Naive thymus-derived CD8-positive, alpha-beta T cell (primary cell): Measurements from ENCODE around the gene C1RL. TPM values are rescaled to one million over a fixed set of nuclear protein-coding genes. Genes with fewer than 3 reads are reported as not detected.
A peak's percentile ranks its signal among the peaks of the same experiment; 100 is the strongest.

ENCODE experiments used
- ATAC-seq, 2 donors: fragments of 150-1000 bp; cut with Tn5 transposase in 1 of 2; sonication (Bioruptor Pico), chemical (Tn5 transposase) in 1 of 2; 1 replicate in 1 of 2; 2 replicates in 1 of 2; pipeline ENCODE4 v1.10.0; 2021; ENCODE audit warnings: mild to moderate bottlenecking in 2 of 2, moderate library complexity in 2 of 2
- POLR2A ChIA-PET: fragments of 350-600 bp; sonication (Branson Sonifier 250); formaldehyde crosslinking; loops from one replicate; lab custom pipeline; 2021; ENCODE audit warnings: antibody characterized with exemption; lab: Charles Lee
- DNase-seq, 10 donors: peaks; one replicate each; pipeline versions ENCODE4 v3.0.0 to v3.0.0-alpha.2; 2020 to 2022
- H3K27ac Mint-ChIP-seq, 10 donors: one replicate each; pipeline ENCODE4 v1.8.0; 2020 to 2022; ENCODE audit warnings: mild to moderate bottlenecking in 10 of 10, mixed read lengths in 10 of 10, moderate library complexity in 4 of 10, inconsistent platforms in 1 of 10
- H3K27me3 Mint-ChIP-seq, 5 donors: one replicate each; pipeline ENCODE4 v1.8.0; 2021 to 2022; ENCODE audit warnings: mixed read lengths in 5 of 5
- H3K36me3 Mint-ChIP-seq, 3 donors: one replicate each; pipeline ENCODE4 v1.8.0; 2020 to 2022; ENCODE audit warnings: mixed read lengths in 3 of 3, mild to moderate bottlenecking in 2 of 3, inconsistent platforms in 1 of 3
- H3K4me1 Mint-ChIP-seq, 4 donors: one replicate each; pipeline ENCODE4 v1.8.0; 2021 to 2022; ENCODE audit warnings: mixed read lengths in 4 of 4
- H3K4me3 Mint-ChIP-seq, 10 donors: one replicate each; pipeline ENCODE4 v1.8.0; 2020 to 2022; ENCODE audit warnings: mild to moderate bottlenecking in 10 of 10, mixed read lengths in 10 of 10, moderate library complexity in 6 of 10, inconsistent platforms in 1 of 10
- H3K9me3 Mint-ChIP-seq, 9 donors: one replicate each; pipeline ENCODE4 v1.8.0; 2020 to 2022; ENCODE audit warnings: mixed read lengths in 9 of 9, mild to moderate bottlenecking in 3 of 9, inconsistent platforms in 1 of 9, moderate library complexity in 1 of 9
- polyA plus RNA-seq, 3 donors: library from polyadenylated mRNA; unstranded; fragments of 300-500 nt; fragmentation: Illumina TruSeq; gene quantifications; one replicate each; pipeline ENCODE4 v1.2.3, GENCODE V29; 2021
- total RNA-seq, 8 experiments: library from RNA in 2 of 8; stranded (reverse) in 2 of 8; gene quantifications; one replicate each; pipeline ENCODE4 v1.2.3 and lab custom pipeline; 2021 to 2026

The C1RL gene
- total and polyA plus RNA-seq, 5 experiments from 2014 or later, result 3.7 to 24.1 (median 5.7) TPM

DNA sequence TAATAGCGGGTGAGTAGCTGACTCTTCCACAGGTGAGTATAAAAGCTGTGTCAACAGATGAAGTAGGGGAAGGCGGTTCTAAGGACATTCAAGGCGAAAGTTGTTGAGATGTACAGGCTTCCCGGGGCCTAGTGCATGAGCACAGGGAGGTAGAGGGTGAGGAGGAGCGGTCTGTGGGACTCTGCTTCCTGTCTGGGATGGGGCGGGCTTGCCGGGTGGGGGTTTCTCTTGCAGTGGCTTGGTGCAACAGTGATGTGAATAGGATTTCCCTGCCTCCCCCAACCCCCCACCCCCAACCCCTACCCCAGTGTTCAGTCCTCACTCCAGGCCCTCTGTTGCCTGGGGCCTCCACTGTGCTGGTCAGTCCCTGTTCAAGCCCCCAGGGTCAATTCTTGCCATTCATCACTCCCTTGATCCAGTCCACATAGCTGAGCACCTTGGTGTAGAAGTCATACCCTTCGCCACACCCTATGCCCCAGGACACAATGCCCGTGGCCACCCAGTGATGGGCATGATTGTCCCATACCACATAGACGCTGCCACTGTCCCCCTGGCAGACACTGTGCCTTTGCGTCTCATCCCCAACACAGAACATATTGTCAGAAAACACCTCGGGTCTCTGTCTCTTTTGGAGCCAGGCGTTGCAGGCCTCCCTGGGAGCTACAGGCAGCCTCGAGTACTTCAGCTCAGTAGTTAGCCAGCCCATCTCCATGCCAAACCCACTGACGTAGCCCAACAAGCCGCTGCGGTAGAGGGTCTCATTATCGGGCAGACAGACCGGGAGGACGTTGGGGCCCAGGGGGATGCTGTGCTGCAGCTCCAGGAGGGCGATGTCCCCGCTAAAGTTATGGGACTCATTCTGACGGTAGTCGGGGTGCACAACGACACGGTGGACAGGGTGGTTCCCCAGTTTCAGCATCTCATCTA lies 12.7 kb downstream of the C1RL start:
- peaks cover 0 to 17% (median 0%) of the 10 kb centered on the region in 3 donors for H3K36me3 Mint-ChIP-seq
- DNase-seq (no peak), ATAC-seq (no peak)
- H3K4me3 Mint-ChIP-seq, result no peak overlapping the region
- POLR2A ChIA-PET, result interaction anchor here (1.0 kb wide), 2 partner anchors 12 to 182 kb away, joined by 3 to 5 read pairs; partner anchors contain the start of gene ENO2
- no peaks in the 10 kb centered on the region for H3K9me3 Mint-ChIP-seq
- H3K27me3 Mint-ChIP-seq, result no peaks in the 10 kb centered on the region
- H3K4me1 Mint-ChIP-seq, result peaks cover 5 to 17% (median 13%) of the 10 kb centered on the region in 4 donors
- peak overlapping the region in 5 of 10 donors; percentile 27 to 86 (median 33) for H3K27ac Mint-ChIP-seq

GRCh38 chr12:7093892-7094291 lies 15.1 kb downstream of the C1RL start:
- H3K4me3 Mint-ChIP-seq, result peak overlapping the region in 1 of 10 donors; percentile 42
- no peaks in the 10 kb centered on the region for H3K27me3 Mint-ChIP-seq
- no peak for DNase-seq
- no peak for ATAC-seq
- H3K36me3 Mint-ChIP-seq, result peaks cover 0 to 6% (median 0%) of the 10 kb centered on the region in 3 donors
- no peaks in the 10 kb centered on the region for H3K9me3 Mint-ChIP-seq
- peak overlapping the region in 3 of 10 donors; percentile 8 to 55 (median 13) for H3K27ac Mint-ChIP-seq
- POLR2A ChIA-PET, result interaction anchor here (0.6 to 2.0 kb wide), 3 partner anchors 15 to 227 kb away, joined by 3 to 6 read pairs (median 4); partner anchors contain the start of gene C1RL
- H3K4me1 Mint-ChIP-seq, result peaks cover 3 to 17% (median 13%) of the 10 kb centered on the region in 4 donors

GRCh38 chr12:7093486-7093885 lies 15.5 kb downstream of the C1RL start:
- POLR2A ChIA-PET, result interaction anchor here (1.3 to 2.0 kb wide), 3 partner anchors 15 to 227 kb away, joined by 3 to 6 read pairs (median 3); partner anchors contain the start of gene C1RL
- Mint-ChIP-seq H3K4me3 (no peak overlapping the region), H3K27me3 (no peaks in the 10 kb centered on the region), H3K9me3 (no peaks in the 10 kb centered on the region), H3K4me1 (peaks cover 3 to 17% (median 13%) of the 10 kb centered on the region in 4 donors), H3K27ac (peak overlapping the region in 1 of 10 donors; percentile 55), H3K36me3 (peaks cover 0 to 4% (median 0%) of the 10 kb centered on the region in 3 donors)
- ATAC-seq (no peak), DNase-seq (no peak)

- Mint-ChIP-seq H3K36me3 (no peaks in the 10 kb centered on the region), H3K9me3 (no peaks in the 10 kb centered on the region), H3K4me3 (peak overlapping the region in 4 of 10 donors; percentile 32 to 86 (median 64)), H3K27ac (peak overlapping the region in 1 of 10 donors; percentile 67), H3K4me1 (peaks cover 3 to 17% (median 13%) of the 10 kb centered on the region in 4 donors), H3K27me3 (no peaks in the 10 kb centered on the region)
- DNase-seq, result no peak
- ATAC-seq, result no peak
- POLR2A ChIA-PET, result interaction anchor here (1.3 to 2.0 kb wide), 3 partner anchors 16 to 227 kb away, joined by 3 to 6 read pairs (median 3); partner anchors contain the start of gene C1RL
Observed at GRCh38 chr12:7092986-7093460, 16.0 kb downstream of the C1RL start.

GRCh38 chr12:7092229-7092985 lies 16.6 kb downstream of the C1RL start, which contains the start of gene C1R:
Gene C1R, minus strand, starts transcription at chr12:7092445. Its CDS starts 57 bp downstream, at chr12:7092388.
- Mint-ChIP-seq H3K4me1 (peaks cover 3 to 17% (median 13%) of the 10 kb centered on the region in 4 donors), H3K9me3 (no peaks in the 10 kb centered on the region)
- POLR2A ChIA-PET, result interaction anchor here (1.3 to 2.0 kb wide), 3 partner anchors 16 to 226 kb away, joined by 3 to 6 read pairs (median 3); partner anchors contain the start of gene C1RL

GRCh38 chr12:7091660-7092228 lies 17.3 kb downstream of the C1RL start:
- Mint-ChIP-seq H3K27me3 (no peaks in the 10 kb centered on the region), H3K27ac (peak overlapping the region; percentile 46 to 93 (median 75)), H3K36me3 (no peaks in the 10 kb centered on the region), H3K4me1 (peaks cover 3 to 17% (median 13%) of the 10 kb centered on the region in 4 donors), H3K9me3 (no peaks in the 10 kb centered on the region), H3K4me3 (peak overlapping the region; percentile 83 to 91 (median 86))
- ATAC-seq, result peak in 1 of 2 donors; percentile 18
- POLR2A ChIA-PET, result interaction anchor here (0.8 to 1.5 kb wide), 3 partner anchors 147 to 166 kb away, joined by 3 read pairs; partner anchors contain the start of genes C12orf57 and RNU7-1
- DNase-seq, result no peak

More at GRCh38 chr12:7092229-7092985, 16.6 kb downstream of the C1RL start, which contains the start of gene C1R:
- peak within 1 kb of the TSS; percentile 67 to 93 (median 77) for H3K27ac Mint-ChIP-seq
- no peaks in the 10 kb centered on the region for H3K27me3 Mint-ChIP-seq
- no peaks in the 10 kb centered on the region for H3K36me3 Mint-ChIP-seq
- ATAC-seq, result peak; percentile 74 to 88
- H3K4me3 Mint-ChIP-seq, result peak within 1 kb of the TSS; percentile 83 to 91 (median 86)
- peak; percentile 48 to 77 (median 64) for DNase-seq

DNA sequence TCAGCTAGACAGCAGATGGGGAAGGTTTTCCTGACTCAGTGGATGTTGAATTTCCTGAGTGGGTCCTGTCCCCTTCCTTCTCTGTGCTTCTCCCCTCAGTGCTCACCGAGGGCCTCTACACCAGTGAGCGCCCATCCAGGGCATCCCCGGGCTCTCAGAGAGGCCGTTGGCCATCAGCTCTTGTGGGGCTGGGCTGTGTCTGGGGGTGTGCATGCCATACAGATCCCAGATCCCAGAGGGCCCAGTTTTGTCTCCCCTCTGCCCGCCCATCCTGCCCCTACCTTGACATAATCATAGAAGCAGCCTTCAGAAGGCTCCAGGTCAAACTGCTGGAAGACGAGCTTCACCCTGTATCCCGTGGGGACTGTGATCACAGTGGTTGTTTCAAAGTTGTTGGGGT lies 17.8 kb downstream of the C1RL start:
- Mint-ChIP-seq H3K9me3 (no peaks in the 10 kb centered on the region), H3K27ac (peak overlapping the region in 2 of 10 donors; percentile 48 to 67), H3K36me3 (no peaks in the 10 kb centered on the region), H3K4me3 (peak overlapping the region in 7 of 10 donors; percentile 13 to 83 (median 34)), H3K27me3 (no peaks in the 10 kb centered on the region), H3K4me1 (peaks cover 3 to 17% (median 13%) of the 10 kb centered on the region in 4 donors)
- POLR2A ChIA-PET, result interaction anchor here (0.8 to 1.0 kb wide), 3 partner anchors 17 to 148 kb away, joined by 3 read pairs; partner anchors contain the start of genes C12orf57 and RNU7-1
- ATAC-seq (no peak), DNase-seq (no peak)

DNA sequence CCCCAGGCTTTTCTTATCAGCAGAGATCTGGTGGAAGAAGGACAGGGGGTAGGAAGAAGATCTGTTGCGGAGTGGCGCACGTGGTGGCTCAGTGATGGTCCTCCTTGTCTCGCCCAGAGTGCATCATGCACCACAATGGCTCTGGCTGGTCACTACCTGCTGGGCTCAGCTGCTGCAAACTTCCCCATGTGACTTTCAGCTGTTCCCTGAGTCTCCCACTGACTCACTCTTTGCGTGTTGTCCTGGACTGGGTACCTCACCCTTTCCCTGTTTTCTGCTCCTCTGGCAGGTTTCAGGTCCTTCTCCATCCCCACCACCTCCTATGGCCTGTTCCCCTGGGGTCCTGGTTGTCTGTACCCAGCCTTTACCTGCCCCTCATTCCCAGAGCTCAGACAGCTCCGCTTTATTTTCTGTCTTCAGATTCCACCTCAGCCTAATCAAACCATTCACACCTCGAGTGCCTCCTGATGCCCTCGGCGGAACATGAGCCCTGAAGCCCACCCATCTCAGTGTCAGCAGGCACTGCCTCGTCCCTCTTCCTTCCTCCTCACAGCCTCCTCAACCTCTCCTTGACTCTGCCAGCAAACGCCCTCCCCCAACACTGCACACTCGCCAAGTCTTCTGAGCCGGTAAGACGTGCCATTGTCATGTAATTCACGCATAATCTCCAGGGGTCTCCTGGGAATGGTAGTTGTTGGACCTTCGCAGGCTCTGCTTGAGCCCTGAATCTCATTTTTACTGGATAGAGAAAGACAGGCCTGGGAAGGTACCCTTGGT lies 18.6 kb downstream of the C1RL start:
- no peak for ATAC-seq

DNA sequence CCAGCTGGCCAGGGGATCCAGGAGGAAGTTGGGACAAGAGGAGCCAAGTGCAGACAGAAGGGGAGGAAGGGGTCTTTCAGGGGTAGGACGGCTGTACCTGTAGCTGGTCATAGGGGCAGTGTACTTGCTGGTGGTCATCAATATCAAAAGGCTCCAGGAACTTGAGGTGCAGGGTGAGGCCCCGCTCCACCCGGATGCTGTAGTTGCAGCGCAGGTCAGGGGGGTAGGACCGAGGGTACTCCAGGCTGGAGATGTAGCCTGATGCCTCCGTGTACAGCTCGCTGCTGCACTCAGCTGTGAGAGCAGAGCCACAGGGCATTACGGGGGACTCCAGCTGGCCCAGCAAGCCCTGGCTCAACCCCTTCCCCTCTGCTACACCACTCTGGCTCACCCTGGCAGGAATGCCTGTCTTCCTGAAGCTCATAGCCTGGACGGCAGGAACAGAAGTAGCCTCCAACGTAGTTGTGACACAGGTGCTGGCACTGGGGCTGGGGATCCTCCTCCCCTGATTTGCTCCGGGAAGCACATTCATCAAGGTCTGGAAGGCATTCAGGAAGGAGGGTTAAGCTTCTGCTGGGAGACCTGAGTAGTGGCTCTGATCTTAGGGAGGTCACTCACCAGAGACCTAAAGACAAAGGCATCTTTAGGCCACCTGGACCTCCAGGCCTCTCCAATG lies 19.7 kb downstream of the C1RL start:
- DNase-seq, result no peak
- Mint-ChIP-seq H3K27ac (peak overlapping the region in 2 of 10 donors; percentile 64 to 66), H3K4me3 (no peak overlapping the region), H3K36me3 (no peaks in the 10 kb centered on the region), H3K9me3 (no peaks in the 10 kb centered on the region), H3K4me1 (peaks cover 3 to 17% (median 12%) of the 10 kb centered on the region in 4 donors), H3K27me3 (no peaks in the 10 kb centered on the region)
- ATAC-seq, result no peak
- POLR2A ChIA-PET, result no interaction called here

More for the DNA sequence above, 18.6 kb downstream of the C1RL start:
- POLR2A ChIA-PET, result interaction anchor here (0.8 kb wide), 1 partner anchor 17 kb away, joined by 3 read pairs; no protein-coding TSS in a partner anchor
- H3K9me3 Mint-ChIP-seq, result no peaks in the 10 kb centered on the region
- H3K27ac Mint-ChIP-seq, result peak overlapping the region in 1 of 10 donors; percentile 52
- H3K27me3 Mint-ChIP-seq, result no peaks in the 10 kb centered on the region
- no peaks in the 10 kb centered on the region for H3K36me3 Mint-ChIP-seq
- no peak for DNase-seq
- peak overlapping the region in 1 of 10 donors; percentile 43 for H3K4me3 Mint-ChIP-seq
- peaks cover 3 to 17% (median 12%) of the 10 kb centered on the region in 4 donors for H3K4me1 Mint-ChIP-seq

DNA sequence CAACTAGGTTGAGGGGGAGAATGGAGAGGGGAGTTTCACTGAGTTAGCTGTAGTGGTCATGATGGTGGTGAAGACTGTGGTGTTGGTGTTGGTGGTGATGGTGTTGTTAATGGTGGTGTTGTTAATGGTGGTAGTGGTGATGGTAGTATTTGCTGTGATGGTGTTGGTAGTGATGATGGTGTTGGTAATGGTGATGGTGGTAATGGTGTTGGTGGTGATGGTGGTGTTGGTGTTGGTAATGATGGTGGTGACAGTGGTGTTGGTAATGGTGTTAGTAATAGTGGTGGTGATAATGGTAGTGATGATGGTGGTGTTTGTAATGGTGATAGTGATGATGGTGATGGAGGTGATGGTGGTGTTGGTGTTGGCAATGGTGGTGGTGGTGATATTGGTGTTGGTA lies 25.9 kb downstream of the C1RL start:
- DNase-seq (no peak), ATAC-seq (no peak)
- Mint-ChIP-seq H3K27me3 (no peaks in the 10 kb centered on the region), H3K36me3 (peaks cover 0 to 9% (median 5%) of the 10 kb centered on the region in 3 donors), H3K4me1 (peaks cover 0 to 5% (median 0%) of the 10 kb centered on the region in 4 donors), H3K27ac (peak overlapping the region in 1 of 10 donors; percentile 1), H3K4me3 (no peak overlapping the region), H3K9me3 (peaks cover 0 to 11% (median 0%) of the 10 kb centered on the region in 9 donors)
- POLR2A ChIA-PET, result interaction anchor here (0.7 kb wide), 1 partner anchor 44 kb away, joined by 3 read pairs; no protein-coding TSS in a partner anchor
